Suprapubic skin (tissue), 3 donors: Measurements from ENCODE around the gene NTSR1.

Experiments
- CTCF ChIP-seq, 2 donors: fragments of 200-600 bp in 1 of 2; fragments of 450-650 bp in 1 of 2; sonication (generic) in 1 of 2; IDR thresholded peaks; one replicate each; pipeline ENCODE4 v1.5.1; 2016 to 2019; ENCODE audit warnings: antibody characterized with exemption in 2 of 2, mild to moderate bottlenecking in 1 of 2, moderate library complexity in 1 of 2
- POLR2A ChIP-seq, 2 donors: fragments of 450-650 bp; IDR thresholded peaks; one replicate each; pipeline ENCODE4 v1.6.1; 2017; ENCODE audit warnings: antibody characterized with exemption in 2 of 2, mild to moderate bottlenecking in 2 of 2, moderate library complexity in 2 of 2

GRCh38 chr20:62734326-62734725 is 25.7 kb downstream of the NTSR1 start:
- TF ChIP-seq CTCF (IDR thresholded peaks at IDR 0.05) (no peak), POLR2A (IDR thresholded peaks at IDR 0.05) (no peak)
